Fibroblast of skin of abdomen (primary cell): ENCODE results near the gene PHF1. TPM values are rescaled to one million over a fixed set of nuclear protein-coding genes. Genes with fewer than 3 reads are reported as not detected.
"Not testable (repeated sequence)": the region's sequence is repeated elsewhere in the genome, so short reads cannot be mapped to it uniquely, and the experiment has no call there.

Experiments used
- DNase-seq: peaks from one replicate; pipeline ENCODE4 v3.0.0-alpha.2; 2013
- polyA plus RNA-seq, 2 experiments: library from polyadenylated mRNA; unstranded; fragments of 120-200 nt; gene quantifications; one replicate each; pipeline ENCODE4 v1.2.1, GENCODE V29; 2013; ENCODE audit not compliant: insufficient read length in 2 of 2

PHF1 gene
- polyA plus RNA-seq (2013, experiment 1 of 2; ENCODE audit: insufficient read length) = 49.8 TPM
- polyA plus RNA-seq (2013, experiment 2 of 2; ENCODE audit: insufficient read length) = 48.9 TPM

GRCh38 chr6:33410711-33411631 lies at the start of gene PHF1:
Gene PHF1, plus strand, starts transcription at chr6:33411014. Its CDS starts 1,250 bp downstream, at chr6:33412264.
- peak; percentile 86 for DNase-seq

- DNase-seq = not testable (repeated sequence)
Observed at GRCh38 chr6:33363486-33363885, 47.3 kb upstream of the PHF1 start.

GRCh38 chr6:33364475-33365205 lies 46.2 kb upstream of the PHF1 start:
- DNase-seq = peak; percentile 63

- not testable (repeated sequence) for DNase-seq
Observed at GRCh38 chr6:33365206-33365971, 45.4 kb upstream of the PHF1 start.

GRCh38 chr6:33367009-33367714 lies 43.7 kb upstream of the PHF1 start:
- DNase-seq = no peak

GRCh38 chr6:33367715-33368025 lies 43.1 kb upstream of the PHF1 start:
- not testable (repeated sequence) for DNase-seq

GRCh38 chr6:33371901-33372300 lies 38.9 kb upstream of the PHF1 start:
- not testable (repeated sequence) for DNase-seq

- DNase-seq = no peak
Observed at GRCh38 chr6:33372526-33373123, 38.2 kb upstream of the PHF1 start.

- DNase-seq = no peak
Observed at GRCh38 chr6:33373960-33374910, 36.6 kb upstream of the PHF1 start.

GRCh38 chr6:33375143-33375671 lies 35.6 kb upstream of the PHF1 start:
- DNase-seq = peak; percentile 86

- no peak for DNase-seq
Observed at GRCh38 chr6:33377171-33377570, 33.6 kb upstream of the PHF1 start.

GRCh38 chr6:33379184-33379583 lies 31.6 kb upstream of the PHF1 start:
- not testable (repeated sequence) for DNase-seq

- DNase-seq = no peak
Observed at GRCh38 chr6:33380272-33380981, 30.4 kb upstream of the PHF1 start.

GRCh38 chr6:33383427-33384185 lies 27.2 kb upstream of the PHF1 start:
- DNase-seq = no peak

GRCh38 chr6:33384581-33385020 lies 26.2 kb upstream of the PHF1 start:
- peak; percentile 74 for DNase-seq

- DNase-seq = no peak
Observed at GRCh38 chr6:33390173-33390572, 20.6 kb upstream of the PHF1 start.

GRCh38 chr6:33390767-33391277 lies 20.0 kb upstream of the PHF1 start:
- DNase-seq = no peak

GRCh38 chr6:33391278-33391921 lies 19.4 kb upstream of the PHF1 start, which contains the start of gene KIFC1:
Gene KIFC1, plus strand, starts transcription at chr6:33391823. Its CDS starts 163 bp downstream, at chr6:33391986.
- peak; percentile 100 for DNase-seq
